NK-92 (cell line): ENCODE results near the gene BRCC3.

Experiments used
- DNase-seq: peaks from one replicate; lab custom pipeline; 2025; ENCODE audit not compliant: unreplicated experiment; lab: John Stamatoyannopoulos, UW

The BRCC3 gene

GRCh38 chrX:155056877-155057792, 14.2 kb upstream of the BRCC3 start:
- DNase-seq, result no peak

DNA sequence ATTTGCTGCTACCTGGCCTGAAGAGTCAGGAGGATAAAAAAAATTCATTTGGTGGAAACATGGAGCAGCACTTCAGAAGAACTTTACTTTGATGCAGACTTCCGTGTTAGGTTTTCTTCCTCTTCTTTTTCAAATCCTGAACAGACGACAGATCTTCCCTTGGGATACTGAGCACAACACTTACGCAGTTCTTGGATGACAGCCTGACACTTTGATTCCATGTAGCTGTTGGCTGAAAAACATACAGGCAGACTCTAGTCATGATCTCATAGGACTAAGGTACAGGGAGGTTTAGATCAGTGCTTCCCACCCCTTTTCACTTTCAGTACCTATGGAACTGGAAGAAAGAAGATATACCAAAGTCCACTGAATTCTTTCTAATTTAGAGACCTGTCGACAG, 9.5 kb upstream of the BRCC3 start:
- no peak for DNase-seq

DNA sequence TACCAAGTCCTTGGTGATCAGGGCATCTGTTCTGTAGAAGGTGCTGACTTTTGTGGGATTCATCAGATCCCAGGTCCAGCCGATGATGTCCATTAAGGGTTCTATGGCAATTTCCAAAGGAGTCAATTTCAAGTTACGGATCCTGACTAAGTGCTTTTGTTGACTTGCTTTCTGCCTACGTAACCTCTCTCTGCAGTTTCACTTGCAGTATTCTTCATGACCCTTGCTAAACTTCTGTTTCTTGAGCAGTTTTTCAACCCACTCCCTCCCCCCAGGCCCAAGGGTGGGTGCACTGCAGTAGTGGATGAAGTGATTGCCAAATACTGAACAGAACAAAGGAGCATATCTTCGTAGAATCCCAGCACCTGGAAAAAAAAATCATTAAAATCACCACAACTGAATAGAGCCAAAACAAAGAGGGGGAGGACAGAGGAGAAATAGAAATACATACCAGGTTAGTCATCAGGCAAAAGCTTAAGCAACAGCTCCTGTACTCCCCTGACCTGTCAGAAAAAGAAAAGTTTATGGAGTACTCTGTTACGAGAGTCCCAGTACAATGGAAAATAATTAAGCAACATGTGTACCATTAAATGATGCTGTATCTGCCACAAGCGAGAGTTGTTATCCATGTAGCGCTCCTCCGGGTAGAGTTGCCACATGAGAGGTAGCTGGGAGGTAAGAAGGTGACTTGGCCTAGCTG, 6.1 kb upstream of the BRCC3 start:
- no peak for DNase-seq

- DNase-seq, result no peak
Observed at GRCh38 chrX:155068165-155068564, 3.1 kb upstream of the BRCC3 start.

DNA sequence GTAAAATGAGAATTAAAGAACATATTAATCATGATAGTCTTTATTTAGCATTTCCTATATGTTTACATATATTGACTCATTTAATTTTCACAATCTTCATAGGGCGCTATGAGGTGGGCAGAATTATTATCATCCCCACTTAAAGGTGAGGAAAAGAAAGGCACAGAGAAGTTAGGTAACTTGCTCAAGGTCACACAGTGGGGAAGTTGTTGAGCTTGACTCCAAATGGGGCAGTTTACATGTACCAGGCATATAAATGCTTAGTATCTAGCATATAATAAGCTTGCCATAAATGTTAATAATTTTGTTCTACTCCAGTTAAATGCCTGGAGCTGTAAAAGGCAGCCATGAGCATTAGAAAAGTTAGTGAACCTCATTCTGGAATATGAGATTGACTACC, 1.9 kb upstream of the BRCC3 start:
- DNase-seq, result no peak

- DNase-seq, result no peak
Observed at GRCh38 chrX:155070038-155070437, 1.3 kb upstream of the BRCC3 start.

DNA sequence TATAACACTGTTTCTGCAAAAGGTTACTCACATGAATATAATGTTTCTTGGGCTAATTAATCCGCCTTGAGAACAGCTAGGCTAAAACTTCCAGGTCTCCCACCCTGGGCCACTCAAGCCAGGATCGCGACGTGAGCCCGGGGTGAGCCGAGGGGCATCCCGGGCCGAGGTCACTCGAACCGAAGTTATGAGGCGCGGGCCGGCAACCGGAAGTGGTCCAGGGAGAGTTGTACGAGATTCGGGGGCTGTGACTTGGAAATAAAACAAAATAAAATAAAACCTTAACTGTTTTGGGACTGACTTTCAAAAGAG, 689 bp upstream of the BRCC3 start:
- no peak for DNase-seq

GRCh38 chrX:155071694-155072280, 479 bp downstream of the BRCC3 start:
- no peak for DNase-seq

- no peak for DNase-seq
Observed at GRCh38 chrX:155086202-155086840, 15.0 kb downstream of the BRCC3 start.

DNA sequence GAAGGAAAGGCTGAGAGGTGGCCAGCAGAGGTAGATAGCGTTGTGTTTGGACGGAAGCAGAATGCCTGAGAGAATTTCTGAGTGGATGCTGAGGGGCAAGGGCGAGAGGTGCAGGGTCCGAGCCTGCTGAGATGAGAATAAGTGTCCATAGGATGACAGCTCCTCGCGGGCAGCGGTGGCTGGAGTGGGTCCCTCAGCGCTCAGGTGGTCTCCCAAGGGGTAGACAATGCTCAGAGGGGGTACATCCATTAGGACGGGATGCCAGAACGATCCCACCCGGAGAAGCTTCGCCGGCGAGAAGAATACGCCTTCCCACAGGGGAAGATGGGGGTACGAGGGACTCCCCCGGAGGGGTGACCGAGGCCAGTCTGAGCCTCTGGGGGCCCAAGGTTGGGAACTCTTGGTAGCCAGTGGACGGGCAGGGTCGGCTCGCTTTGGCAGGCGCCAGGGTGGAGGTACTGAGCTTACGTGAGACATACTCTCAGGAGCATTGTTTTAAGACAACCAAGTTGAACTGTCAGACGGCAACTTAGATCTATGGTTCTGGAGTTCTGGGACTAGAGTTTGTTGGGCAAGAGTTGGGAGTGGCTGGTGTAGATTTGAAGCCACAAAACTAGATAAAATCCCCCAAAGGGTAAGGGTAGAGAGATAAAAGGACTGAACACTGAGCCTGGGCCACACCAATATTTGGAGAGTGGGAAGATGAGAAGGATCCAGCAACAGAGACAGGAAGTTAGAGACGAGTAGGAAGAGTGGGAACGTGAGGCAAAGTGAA, 15.8 kb downstream of the BRCC3 start:
- no peak for DNase-seq

GRCh38 chrX:155094468-155095061, 23.3 kb downstream of the BRCC3 start:
- DNase-seq, result no peak

GRCh38 chrX:155105919-155106318, 34.6 kb downstream of the BRCC3 start:
- no peak for DNase-seq

DNA sequence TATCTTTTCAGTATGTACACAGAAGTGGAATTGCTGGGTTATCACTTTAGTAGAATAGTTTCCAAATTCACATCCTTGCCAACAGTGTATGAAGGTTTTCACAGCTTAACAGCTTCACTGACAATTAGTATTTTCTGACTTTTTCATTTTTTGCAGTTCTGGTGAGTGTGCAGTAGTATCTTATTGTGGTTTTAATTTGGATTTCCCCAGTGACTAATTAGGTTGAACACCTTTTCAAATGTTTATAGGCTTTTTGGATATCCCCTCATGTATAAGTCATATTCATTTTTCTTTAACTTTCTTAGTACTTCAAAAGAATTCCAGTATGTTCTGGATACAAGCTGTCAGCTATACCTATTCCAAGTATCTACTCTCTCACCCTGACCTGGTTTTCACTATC, 37.1 kb downstream of the BRCC3 start:
- DNase-seq, result no peak

DNA sequence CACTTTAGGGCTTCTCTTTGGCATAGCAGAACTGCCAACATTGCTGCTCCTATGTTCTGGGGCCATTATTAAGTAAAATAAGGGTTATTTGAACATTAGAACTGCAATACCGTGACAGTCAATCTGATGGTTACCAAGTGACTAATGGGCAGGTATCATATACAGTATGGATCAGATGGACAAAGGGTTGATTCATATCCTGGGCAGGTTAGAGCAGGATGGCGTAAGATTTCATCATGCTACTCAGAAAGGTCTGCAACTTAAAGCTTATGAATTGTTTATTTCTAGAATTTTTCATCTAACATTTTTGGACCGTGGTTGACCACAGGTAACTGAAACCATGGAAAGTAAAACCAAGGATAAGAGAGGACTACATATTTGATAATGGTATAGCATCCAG, 40.9 kb downstream of the BRCC3 start:
- no peak for DNase-seq

GRCh38 chrX:155113097-155113496, 41.8 kb downstream of the BRCC3 start:
- DNase-seq, result no peak

GRCh38 chrX:155115174-155115819, 44.0 kb downstream of the BRCC3 start:
- no peak for DNase-seq

DNA sequence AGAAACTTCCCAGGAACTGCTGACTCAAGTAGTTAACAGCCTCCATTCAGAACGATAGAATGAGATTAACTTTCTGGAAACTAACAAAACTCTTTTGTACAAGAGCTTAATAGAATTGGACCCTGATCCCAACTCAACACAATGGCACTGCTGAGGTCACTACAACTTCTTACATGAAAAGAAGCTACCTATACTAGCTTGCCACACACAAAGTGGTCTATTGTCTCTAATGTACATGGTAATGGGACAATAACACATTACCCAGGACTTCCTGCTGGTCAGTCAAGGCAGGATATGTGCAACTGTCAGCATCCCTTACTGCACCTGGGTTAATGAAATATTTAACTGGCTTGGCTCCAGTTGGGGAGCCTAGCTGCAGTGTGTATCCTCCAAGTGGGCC, 56.2 kb downstream of the BRCC3 start:
- DNase-seq, result no peak

DNA sequence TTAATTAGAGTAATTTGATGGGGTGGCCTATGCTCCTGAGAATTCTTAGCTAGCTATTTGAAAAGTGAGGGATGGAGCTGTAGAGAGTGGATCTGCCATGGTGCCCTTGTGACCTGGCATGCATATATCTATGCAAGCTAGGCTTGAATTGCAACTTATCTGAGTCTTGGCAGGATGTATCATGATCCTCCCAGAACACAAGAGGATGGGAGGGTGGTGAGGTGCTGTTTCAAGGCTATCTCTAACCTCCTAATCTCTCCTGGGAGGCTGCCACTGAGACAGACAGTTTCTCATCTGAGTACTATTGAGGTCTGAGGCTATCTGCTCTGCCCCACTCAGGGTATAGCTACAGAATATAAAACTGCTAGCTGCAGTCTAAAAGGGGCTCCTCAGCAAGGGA, 56.6 kb downstream of the BRCC3 start:
- DNase-seq, result no peak

GRCh38 chrX:155132110-155132509, 60.8 kb downstream of the BRCC3 start:
- DNase-seq, result no peak

- no peak for DNase-seq
Observed at GRCh38 chrX:155134255-155134654, 62.9 kb downstream of the BRCC3 start.
